Gastroesophageal sphincter (tissue), 3 donors: ENCODE measurements around the gene CCNB2.

ENCODE experiments used
- CTCF ChIP-seq, 4 experiments: fragments of 200-600 bp in 2 of 4; fragments of 450-650 bp in 2 of 4; sonication (generic) in 1 of 4; IDR thresholded peaks; one replicate each; pipeline ENCODE4 v1.5.1; 2017 to 2019; ENCODE audit warnings: antibody characterized with exemption in 4 of 4, mild to moderate bottlenecking in 2 of 4, moderate library complexity in 2 of 4
- POLR2AphosphoS5 ChIP-seq: sonication (generic); formaldehyde crosslinking; IDR thresholded peaks from one replicate; pipeline ENCODE4 v1.6.1; 2017; ENCODE audit warnings: antibody characterized with exemption

- TF ChIP-seq POLR2AphosphoS5: no peak
- TF ChIP-seq CTCF (IDR thresholded peaks at IDR 0.05): no peak
Measured at GRCh38 chr15:59170295-59171066, 65.5 kb downstream of the CCNB2 start.
